T follicular helper cell (primary cell): Measurements from ENCODE around the gene CFTR.

ENCODE experiments used
- DNase-seq: peaks from one replicate; pipeline ENCODE4 v3.0.0-alpha.2; 2020; ENCODE audit warnings: low read depth

Gene CFTR

DNA sequence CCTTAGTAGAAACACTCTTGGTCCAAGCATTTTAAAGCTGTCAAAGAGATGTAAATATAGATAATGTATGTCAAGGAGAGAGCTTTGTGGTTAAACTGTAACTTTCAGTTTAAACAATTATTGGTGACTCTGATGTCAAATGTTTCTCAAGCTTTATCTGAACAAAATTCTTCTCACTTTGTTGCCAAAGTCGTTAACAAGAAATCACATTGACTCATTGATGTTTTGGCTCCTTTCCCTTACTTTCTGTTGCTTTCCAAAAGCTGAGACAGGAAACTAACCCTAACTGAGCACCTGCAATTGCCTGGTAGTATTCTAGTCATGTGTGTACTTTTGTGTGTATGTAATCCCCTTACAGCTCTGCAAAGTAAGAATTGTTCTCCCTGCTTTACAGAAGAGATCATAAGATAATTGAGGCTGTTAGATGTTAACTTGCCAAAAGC, 108.5 kb downstream of the CFTR start:
- DNase-seq, result no peak

- DNase-seq, result no peak
Measured at GRCh38 chr7:117590191-117590590, 110.4 kb downstream of the CFTR start.

DNA sequence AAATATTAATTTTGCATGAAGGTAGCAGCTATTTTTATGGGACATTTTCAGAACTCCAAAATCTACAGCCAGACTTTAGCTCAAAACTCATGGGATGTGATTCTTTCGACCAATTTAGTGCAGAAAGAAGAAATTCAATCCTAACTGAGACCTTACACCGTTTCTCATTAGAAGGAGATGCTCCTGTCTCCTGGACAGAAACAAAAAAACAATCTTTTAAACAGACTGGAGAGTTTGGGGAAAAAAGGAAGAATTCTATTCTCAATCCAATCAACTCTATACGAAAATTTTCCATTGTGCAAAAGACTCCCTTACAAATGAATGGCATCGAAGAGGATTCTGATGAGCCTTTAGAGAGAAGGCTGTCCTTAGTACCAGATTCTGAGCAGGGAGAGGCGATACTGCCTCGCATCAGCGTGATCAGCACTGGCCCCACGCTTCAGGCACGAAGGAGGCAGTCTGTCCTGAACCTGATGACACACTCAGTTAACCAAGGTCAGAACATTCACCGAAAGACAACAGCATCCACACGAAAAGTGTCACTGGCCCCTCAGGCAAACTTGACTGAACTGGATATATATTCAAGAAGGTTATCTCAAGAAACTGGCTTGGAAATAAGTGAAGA, 112.3 kb downstream of the CFTR start:
- no peak for DNase-seq

DNA sequence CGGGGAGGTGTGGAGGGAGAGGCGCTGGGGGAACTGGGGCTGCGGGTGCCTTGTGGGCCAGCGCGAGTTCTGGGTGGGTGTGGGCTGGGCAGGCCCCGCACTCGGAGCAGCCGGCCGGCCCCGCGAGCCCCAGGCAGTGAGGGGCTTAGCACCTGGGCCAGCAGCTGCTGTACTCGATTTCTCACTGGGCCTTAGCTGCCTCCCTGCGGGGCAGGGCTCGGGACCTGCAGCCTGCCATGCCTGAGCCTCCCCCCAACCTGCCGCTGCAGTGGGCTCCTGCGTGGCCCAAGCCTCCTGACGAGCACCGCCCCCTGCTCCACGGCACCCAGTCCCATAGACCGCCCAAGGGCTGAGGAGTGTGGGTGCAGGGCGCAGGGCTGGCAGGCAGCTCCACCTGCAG, 116.3 kb downstream of the CFTR start:
- DNase-seq, result no peak

- DNase-seq, result no peak
Measured at GRCh38 chr7:117597755-117598154, 117.9 kb downstream of the CFTR start.

DNA sequence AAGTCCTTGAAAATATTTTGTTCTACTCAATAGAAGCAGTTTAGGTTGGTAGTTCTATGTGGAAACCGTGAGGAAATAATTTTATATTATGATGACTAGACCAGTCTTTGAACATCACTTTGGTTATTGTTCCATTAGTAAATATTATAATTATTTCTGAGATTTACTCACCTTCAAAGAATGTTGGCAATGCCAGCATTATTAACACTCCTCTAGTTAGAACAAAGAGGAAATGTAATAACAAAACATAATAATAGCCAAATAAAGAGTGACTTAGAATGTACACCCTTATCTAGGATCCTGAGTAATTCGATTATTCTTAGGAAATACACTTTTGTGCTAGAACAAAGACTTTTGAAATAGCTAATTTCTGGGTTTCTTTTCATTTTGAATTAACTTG, 121.1 kb downstream of the CFTR start:
- DNase-seq, result no peak

DNA sequence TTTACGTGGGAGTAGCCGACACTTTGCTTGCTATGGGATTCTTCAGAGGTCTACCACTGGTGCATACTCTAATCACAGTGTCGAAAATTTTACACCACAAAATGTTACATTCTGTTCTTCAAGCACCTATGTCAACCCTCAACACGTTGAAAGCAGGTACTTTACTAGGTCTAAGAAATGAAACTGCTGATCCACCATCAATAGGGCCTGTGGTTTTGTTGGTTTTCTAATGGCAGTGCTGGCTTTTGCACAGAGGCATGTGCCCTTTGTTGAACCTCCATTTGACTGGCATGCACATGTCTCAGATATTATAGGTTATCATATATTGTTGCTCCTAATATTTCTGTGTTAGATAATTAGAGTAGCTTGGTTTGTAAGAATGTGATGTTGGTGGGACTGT, 123.8 kb downstream of the CFTR start:
- no peak for DNase-seq

GRCh38 chr7:117605712-117606111, 125.9 kb downstream of the CFTR start:
- DNase-seq, result no peak

DNA sequence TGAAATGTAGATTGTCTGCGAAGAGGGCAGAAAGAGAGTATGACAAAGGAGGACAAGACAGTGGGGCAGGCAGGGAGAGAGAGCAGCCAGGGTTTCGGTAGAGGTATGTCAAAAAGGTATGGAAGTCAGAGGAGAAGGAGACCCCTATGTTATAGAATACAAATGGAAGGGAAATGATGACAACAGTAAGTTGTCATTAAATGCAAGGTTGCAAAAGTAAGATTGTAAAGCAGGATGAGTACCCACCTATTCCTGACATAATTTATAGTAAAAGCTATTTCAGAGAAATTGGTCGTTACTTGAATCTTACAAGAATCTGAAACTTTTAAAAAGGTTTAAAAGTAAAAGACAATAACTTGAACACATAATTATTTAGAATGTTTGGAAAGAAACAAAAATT, 126.3 kb downstream of the CFTR start:
- DNase-seq, result no peak

DNA sequence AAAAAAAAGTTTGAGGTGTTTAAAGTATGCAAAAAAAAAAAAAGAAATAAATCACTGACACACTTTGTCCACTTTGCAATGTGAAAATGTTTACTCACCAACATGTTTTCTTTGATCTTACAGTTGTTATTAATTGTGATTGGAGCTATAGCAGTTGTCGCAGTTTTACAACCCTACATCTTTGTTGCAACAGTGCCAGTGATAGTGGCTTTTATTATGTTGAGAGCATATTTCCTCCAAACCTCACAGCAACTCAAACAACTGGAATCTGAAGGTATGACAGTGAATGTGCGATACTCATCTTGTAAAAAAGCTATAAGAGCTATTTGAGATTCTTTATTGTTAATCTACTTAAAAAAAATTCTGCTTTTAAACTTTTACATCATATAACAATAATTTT, 130.6 kb downstream of the CFTR start:
- no peak for DNase-seq

DNA sequence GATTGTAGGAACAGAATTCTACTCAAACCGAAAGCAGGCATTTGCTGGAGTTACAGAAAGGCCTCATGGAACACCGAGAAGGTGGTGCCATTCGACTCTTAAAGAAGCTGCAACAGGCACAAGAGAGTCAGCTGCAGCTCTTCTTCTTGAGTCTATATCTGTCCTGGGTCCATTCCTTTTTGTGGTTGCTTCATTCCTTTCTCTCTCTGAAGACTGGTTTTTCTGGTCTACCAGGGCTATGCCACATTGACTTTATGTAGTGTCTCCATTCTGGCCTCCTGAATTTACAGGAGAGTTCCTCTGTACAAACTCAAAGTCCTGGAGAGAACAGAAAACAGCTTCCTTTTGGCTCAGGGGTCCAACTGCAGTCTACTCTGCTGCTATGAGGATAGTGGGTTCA, 132.8 kb downstream of the CFTR start:
- DNase-seq, result no peak

GRCh38 chr7:117616694-117617093, 136.9 kb downstream of the CFTR start:
- no peak for DNase-seq

DNA sequence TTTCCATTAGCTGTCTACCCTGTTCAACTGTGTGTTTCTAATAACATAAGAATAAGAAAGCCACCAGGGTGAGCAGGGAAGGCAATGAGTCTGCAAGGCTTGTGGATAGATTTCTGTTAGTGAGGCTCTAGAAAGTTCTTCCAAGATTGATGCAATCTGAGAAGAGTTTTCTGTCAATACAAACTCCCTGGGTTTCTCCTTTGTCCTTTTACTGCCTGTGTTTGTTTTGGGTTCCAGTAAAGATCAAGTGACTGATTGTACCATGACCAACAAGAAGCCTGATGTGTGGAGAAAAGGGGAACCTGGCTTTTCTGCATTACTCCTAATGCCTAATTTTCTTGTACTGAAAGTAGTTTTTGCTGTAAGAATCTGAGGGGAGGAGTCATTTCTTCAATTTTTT, 139.9 kb downstream of the CFTR start:
- DNase-seq, result no peak

DNA sequence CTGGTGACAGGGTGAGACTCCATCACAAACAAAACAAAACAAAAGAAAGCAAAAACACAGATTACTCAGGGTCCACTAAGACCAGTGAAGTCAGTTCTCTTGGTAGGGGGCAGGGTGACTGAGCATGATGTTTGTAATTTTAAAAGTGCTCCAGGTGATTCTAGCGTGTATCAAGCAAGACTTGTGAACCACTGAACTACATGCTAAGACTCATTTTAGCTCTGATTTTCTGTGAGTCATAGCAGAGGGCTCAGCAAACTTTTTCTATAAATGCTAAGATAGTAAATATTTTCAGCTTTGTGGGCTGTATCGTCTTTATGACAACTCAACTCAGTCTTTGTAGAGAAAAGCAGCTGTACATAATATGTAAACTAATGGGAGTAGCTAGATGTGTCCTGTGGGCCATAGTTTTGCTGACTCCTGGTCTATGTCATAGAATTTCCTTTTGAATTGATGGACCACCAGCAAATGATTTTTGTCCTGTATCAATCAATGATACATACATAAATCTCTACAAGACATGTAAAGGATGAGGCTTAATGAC, 141.3 kb downstream of the CFTR start:
- DNase-seq, result no peak

- no peak for DNase-seq
Measured at GRCh38 chr7:117623606-117624005, 143.8 kb downstream of the CFTR start.

GRCh38 chr7:117630501-117630900, 150.7 kb downstream of the CFTR start:
- no peak for DNase-seq

- no peak for DNase-seq
Measured at GRCh38 chr7:117630907-117631564, 151.2 kb downstream of the CFTR start.

GRCh38 chr7:117631652-117632051, 151.8 kb downstream of the CFTR start:
- no peak for DNase-seq

DNA sequence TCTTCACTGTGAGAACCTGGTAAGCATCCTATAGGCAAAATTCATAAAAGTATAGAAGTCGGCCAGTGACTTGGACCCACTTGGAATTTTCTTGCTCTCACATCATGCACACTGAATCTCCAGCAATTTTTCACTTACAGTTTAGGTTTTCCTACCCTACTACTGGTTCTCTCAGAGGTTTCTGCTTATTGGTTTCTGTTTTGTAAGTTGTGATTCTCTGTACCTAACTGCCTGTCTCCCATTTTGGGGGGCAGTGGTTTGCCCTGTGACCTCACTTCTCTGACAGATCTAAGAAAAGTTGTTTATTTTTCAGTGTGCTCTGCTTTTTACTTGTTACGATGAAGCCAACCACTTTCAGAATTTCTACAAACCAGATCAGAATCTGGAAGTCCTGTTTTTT, 158.1 kb downstream of the CFTR start:
- DNase-seq, result no peak

GRCh38 chr7:117639966-117640365, 160.1 kb downstream of the CFTR start:
- no peak for DNase-seq

- no peak for DNase-seq
Measured at GRCh38 chr7:117640465-117640864, 160.6 kb downstream of the CFTR start.

DNA sequence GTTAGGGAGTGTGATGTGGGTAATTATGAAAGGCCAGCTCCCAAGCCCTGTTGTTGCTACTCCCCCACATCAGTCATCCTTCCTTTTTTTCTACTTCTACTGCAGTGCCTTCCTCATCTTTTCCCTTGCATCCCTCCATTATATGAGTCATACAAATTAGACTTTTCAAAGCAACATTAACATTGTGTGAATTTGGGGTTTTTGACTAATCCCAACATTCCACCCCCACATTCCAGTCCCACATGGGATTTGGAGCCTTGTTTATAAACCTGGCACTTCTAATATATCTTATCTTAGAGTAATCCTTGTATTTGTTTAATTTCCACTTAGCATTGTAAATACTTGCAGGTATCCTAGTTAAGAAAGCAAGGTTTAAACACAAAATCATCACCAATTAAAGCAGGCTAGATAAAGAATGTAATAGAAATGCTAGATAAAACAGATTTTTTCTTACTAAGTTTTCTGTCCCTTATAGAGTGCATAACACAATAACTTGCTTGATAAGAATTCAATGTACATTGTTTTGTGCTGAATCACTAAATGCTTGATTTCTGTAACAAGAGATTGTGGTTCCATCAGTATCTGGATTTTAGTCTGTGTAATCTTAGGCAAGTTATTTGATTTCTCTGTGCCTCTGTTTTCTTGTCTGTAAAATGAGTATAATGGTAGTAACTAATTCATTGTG, 165.8 kb downstream of the CFTR start:
- DNase-seq, result no peak

DNA sequence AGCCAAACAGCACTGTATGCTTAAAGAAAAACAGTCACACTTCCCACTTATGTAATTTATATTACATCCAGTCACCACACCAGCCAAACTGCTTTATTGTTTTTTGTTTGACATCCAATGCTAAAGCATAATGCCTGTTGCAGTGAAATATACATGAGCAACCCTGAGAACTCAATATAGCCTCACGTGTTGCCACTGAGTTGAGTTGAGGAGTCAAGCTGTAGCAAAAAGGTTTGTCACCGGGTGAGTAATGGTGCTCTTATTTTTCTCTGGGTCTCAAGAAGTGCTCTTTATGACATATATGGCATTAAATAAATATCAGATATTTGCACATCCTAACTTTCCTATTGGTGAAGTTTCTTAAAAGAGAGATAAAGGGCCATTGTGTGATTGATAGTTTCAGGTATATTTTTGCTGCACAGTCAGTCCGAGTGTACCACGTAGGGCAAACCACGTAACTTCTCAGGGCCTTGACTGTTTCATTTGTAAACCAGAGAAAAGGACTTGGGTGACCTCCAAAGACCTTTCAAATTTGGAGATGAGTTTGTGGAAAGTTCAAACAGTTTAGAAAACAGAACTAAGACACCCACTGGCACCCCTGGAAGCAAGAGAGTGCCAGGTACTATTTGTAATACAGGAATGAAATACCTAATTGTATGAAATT, 168.5 kb downstream of the CFTR start:
- DNase-seq, result no peak
